ENCODE data around the gene HCN1.
"Not testable (repeated sequence)": the region's sequence is repeated elsewhere in the genome, so short reads cannot be mapped to it uniquely, and the experiment has no call there.

The HCN1 gene

GRCh38 chr5:45533663-45534062 is 162.5 kb downstream of the HCN1 start:
- no peaks in the 10 kb centered on the region for H3K36me3 ChIP-seq (ENCODE audit: control insufficient read depth in 2 of 2, insufficient read depth in 2 of 2, low read length in 2 of 2)
- no peak overlapping the region for H3K9ac ChIP-seq (ENCODE audit: low read depth in 1 of 2, low read length in 2 of 2)
- H3K27me3 ChIP-seq (ENCODE audit: control insufficient read depth in 2 of 2, insufficient read depth in 2 of 2, low read length in 2 of 2) = no peaks in the 10 kb centered on the region
- H3K4me1 ChIP-seq (ENCODE audit: control insufficient read depth in 2 of 2, insufficient read depth in 2 of 2, low read length in 2 of 2) = no peaks in the 10 kb centered on the region
- no peaks in the 10 kb centered on the region for H3K9me3 ChIP-seq (ENCODE audit: control insufficient read depth in 2 of 2, low read length in 2 of 2)
- no peak overlapping the region for H3K4me3 ChIP-seq (ENCODE audit: low read length in 2 of 2)
- no peak overlapping the region for H3K27ac ChIP-seq (ENCODE audit: low read depth in 2 of 2, low read length in 2 of 2)

GRCh38 chr5:45532826-45533624 is 163.2 kb downstream of the HCN1 start:
- Histone ChIP-seq H3K4me3 (ENCODE audit: low read length in 2 of 2) (no peak overlapping the region), H3K9me3 (ENCODE audit: control insufficient read depth in 2 of 2, low read length in 2 of 2) (no peaks in the 10 kb centered on the region), H3K27me3 (ENCODE audit: control insufficient read depth in 2 of 2, insufficient read depth in 2 of 2, low read length in 2 of 2) (no peaks in the 10 kb centered on the region), H3K36me3 (ENCODE audit: control insufficient read depth in 2 of 2, insufficient read depth in 2 of 2, low read length in 2 of 2) (no peaks in the 10 kb centered on the region), H3K9ac (ENCODE audit: low read depth in 1 of 2, low read length in 2 of 2) (no peak overlapping the region), H3K4me1 (ENCODE audit: control insufficient read depth in 2 of 2, insufficient read depth in 2 of 2, low read length in 2 of 2) (no peaks in the 10 kb centered on the region), H3K27ac (ENCODE audit: low read depth in 2 of 2, low read length in 2 of 2) (no peak overlapping the region)

- H3K4me3 ChIP-seq (ENCODE audit: low read length in 2 of 2) = no peak overlapping the region
These were observed 175.1 kb downstream of the HCN1 start for GRCh38 chr5:45521067-45521466.

GRCh38 chr5:45512521-45512920 is 183.7 kb downstream of the HCN1 start:
- Histone ChIP-seq H3K36me3 (ENCODE audit: control insufficient read depth in 2 of 2, insufficient read depth in 2 of 2, low read length in 2 of 2) (no peaks in the 10 kb centered on the region), H3K27me3 (ENCODE audit: control insufficient read depth in 2 of 2, insufficient read depth in 2 of 2, low read length in 2 of 2) (no peaks in the 10 kb centered on the region), H3K4me1 (ENCODE audit: control insufficient read depth in 2 of 2, insufficient read depth in 2 of 2, low read length in 2 of 2) (no peaks in the 10 kb centered on the region), H3K9ac (ENCODE audit: low read depth in 1 of 2, low read length in 2 of 2) (no peak overlapping the region), H3K27ac (ENCODE audit: low read depth in 2 of 2, low read length in 2 of 2) (no peak overlapping the region), H3K9me3 (ENCODE audit: control insufficient read depth in 2 of 2, low read length in 2 of 2) (no peaks in the 10 kb centered on the region), H3K4me3 (ENCODE audit: low read length in 2 of 2) (no peak overlapping the region)

More at GRCh38 chr5:45521067-45521466, 175.1 kb downstream of the HCN1 start:
- Histone ChIP-seq H3K27me3 (ENCODE audit: control insufficient read depth in 2 of 2, insufficient read depth in 2 of 2, low read length in 2 of 2) (no peaks in the 10 kb centered on the region), H3K9me3 (ENCODE audit: control insufficient read depth in 2 of 2, low read length in 2 of 2) (no peaks in the 10 kb centered on the region), H3K36me3 (ENCODE audit: control insufficient read depth in 2 of 2, insufficient read depth in 2 of 2, low read length in 2 of 2) (no peaks in the 10 kb centered on the region), H3K4me1 (ENCODE audit: control insufficient read depth in 2 of 2, insufficient read depth in 2 of 2, low read length in 2 of 2) (no peaks in the 10 kb centered on the region), H3K9ac (ENCODE audit: low read depth in 1 of 2, low read length in 2 of 2) (no peak overlapping the region), H3K27ac (ENCODE audit: low read depth in 2 of 2, low read length in 2 of 2) (no peak overlapping the region)

- no peak overlapping the region for H3K4me3 ChIP-seq (ENCODE audit: low read length in 2 of 2)
- no peak overlapping the region for H3K9ac ChIP-seq (ENCODE audit: low read depth in 1 of 2, low read length in 2 of 2)
- no peaks in the 10 kb centered on the region for H3K9me3 ChIP-seq (ENCODE audit: control insufficient read depth in 2 of 2, low read length in 2 of 2)
- H3K36me3 ChIP-seq (ENCODE audit: control insufficient read depth in 2 of 2, insufficient read depth in 2 of 2, low read length in 2 of 2) = no peaks in the 10 kb centered on the region
- H3K27me3 ChIP-seq (ENCODE audit: control insufficient read depth in 2 of 2, insufficient read depth in 2 of 2, low read length in 2 of 2) = no peaks in the 10 kb centered on the region
- H3K4me1 ChIP-seq (ENCODE audit: control insufficient read depth in 2 of 2, insufficient read depth in 2 of 2, low read length in 2 of 2) = no peaks in the 10 kb centered on the region
- no peak overlapping the region for H3K27ac ChIP-seq (ENCODE audit: low read depth in 2 of 2, low read length in 2 of 2)
These were observed 186.8 kb downstream of the HCN1 start for GRCh38 chr5:45509371-45509770.

- Histone ChIP-seq H3K4me1 (ENCODE audit: control insufficient read depth in 2 of 2, insufficient read depth in 2 of 2, low read length in 2 of 2) (no peaks in the 10 kb centered on the region), H3K27me3 (ENCODE audit: control insufficient read depth in 2 of 2, insufficient read depth in 2 of 2, low read length in 2 of 2) (no peaks in the 10 kb centered on the region), H3K9me3 (ENCODE audit: control insufficient read depth in 2 of 2, low read length in 2 of 2) (no peaks in the 10 kb centered on the region), H3K4me3 (ENCODE audit: low read length in 2 of 2) (no peak overlapping the region), H3K36me3 (ENCODE audit: control insufficient read depth in 2 of 2, insufficient read depth in 2 of 2, low read length in 2 of 2) (no peaks in the 10 kb centered on the region), H3K27ac (ENCODE audit: low read depth in 2 of 2, low read length in 2 of 2) (no peak overlapping the region), H3K9ac (ENCODE audit: low read depth in 1 of 2, low read length in 2 of 2) (no peak overlapping the region)
These were observed 188.0 kb downstream of the HCN1 start for GRCh38 chr5:45508135-45508534.

- no peak overlapping the region for H3K9ac ChIP-seq (ENCODE audit: low read depth in 1 of 2, low read length in 2 of 2)
- no peak overlapping the region for H3K4me3 ChIP-seq (ENCODE audit: low read length in 2 of 2)
- no peaks in the 10 kb centered on the region for H3K27me3 ChIP-seq (ENCODE audit: control insufficient read depth in 2 of 2, insufficient read depth in 2 of 2, low read length in 2 of 2)
- H3K36me3 ChIP-seq (ENCODE audit: control insufficient read depth in 2 of 2, insufficient read depth in 2 of 2, low read length in 2 of 2) = no peaks in the 10 kb centered on the region
- no peaks in the 10 kb centered on the region for H3K4me1 ChIP-seq (ENCODE audit: control insufficient read depth in 2 of 2, insufficient read depth in 2 of 2, low read length in 2 of 2)
- H3K27ac ChIP-seq (ENCODE audit: low read depth in 2 of 2, low read length in 2 of 2) = no peak overlapping the region
- no peaks in the 10 kb centered on the region for H3K9me3 ChIP-seq (ENCODE audit: control insufficient read depth in 2 of 2, low read length in 2 of 2)
These were observed 189.0 kb downstream of the HCN1 start for GRCh38 chr5:45507178-45507577.

GRCh38 chr5:45499006-45499405 is 197.2 kb downstream of the HCN1 start:
- H3K9ac ChIP-seq (ENCODE audit: low read depth in 1 of 2, low read length in 2 of 2); H3K9me3 ChIP-seq (ENCODE audit: control insufficient read depth in 2 of 2, low read length in 2 of 2); H3K4me1 ChIP-seq (ENCODE audit: control insufficient read depth in 2 of 2, insufficient read depth in 2 of 2, low read length in 2 of 2); H3K36me3 ChIP-seq (ENCODE audit: control insufficient read depth in 2 of 2, insufficient read depth in 2 of 2, low read length in 2 of 2); H3K27me3 ChIP-seq (ENCODE audit: control insufficient read depth in 2 of 2, insufficient read depth in 2 of 2, low read length in 2 of 2); H3K4me3 ChIP-seq (ENCODE audit: low read length in 2 of 2); H3K27ac ChIP-seq (ENCODE audit: low read depth in 2 of 2, low read length in 2 of 2): not testable (repeated sequence)

- Histone ChIP-seq H3K27me3 (ENCODE audit: control insufficient read depth in 2 of 2, insufficient read depth in 2 of 2, low read length in 2 of 2) (no peaks in the 10 kb centered on the region), H3K9ac (ENCODE audit: low read depth in 1 of 2, low read length in 2 of 2) (no peak overlapping the region), H3K4me1 (ENCODE audit: control insufficient read depth in 2 of 2, insufficient read depth in 2 of 2, low read length in 2 of 2) (peaks cover 0 to 3% of the 10 kb centered on the region in 2 donors), H3K27ac (ENCODE audit: low read depth in 2 of 2, low read length in 2 of 2) (no peak overlapping the region), H3K9me3 (ENCODE audit: control insufficient read depth in 2 of 2, low read length in 2 of 2) (no peaks in the 10 kb centered on the region), H3K4me3 (ENCODE audit: low read length in 2 of 2) (no peak overlapping the region), H3K36me3 (ENCODE audit: control insufficient read depth in 2 of 2, insufficient read depth in 2 of 2, low read length in 2 of 2) (no peaks in the 10 kb centered on the region)
These were observed 204.8 kb downstream of the HCN1 start for GRCh38 chr5:45491368-45491767.

GRCh38 chr5:45484781-45485180 is 211.4 kb downstream of the HCN1 start:
- Histone ChIP-seq H3K9ac (ENCODE audit: low read depth in 1 of 2, low read length in 2 of 2) (no peak overlapping the region), H3K9me3 (ENCODE audit: control insufficient read depth in 2 of 2, low read length in 2 of 2) (no peaks in the 10 kb centered on the region), H3K27me3 (ENCODE audit: control insufficient read depth in 2 of 2, insufficient read depth in 2 of 2, low read length in 2 of 2) (no peaks in the 10 kb centered on the region), H3K4me1 (ENCODE audit: control insufficient read depth in 2 of 2, insufficient read depth in 2 of 2, low read length in 2 of 2) (no peaks in the 10 kb centered on the region), H3K36me3 (ENCODE audit: control insufficient read depth in 2 of 2, insufficient read depth in 2 of 2, low read length in 2 of 2) (no peaks in the 10 kb centered on the region), H3K4me3 (ENCODE audit: low read length in 2 of 2) (no peak overlapping the region), H3K27ac (ENCODE audit: low read depth in 2 of 2, low read length in 2 of 2) (no peak overlapping the region)
